Muscle layer of colon (tissue), 2 donors: ENCODE measurements around the gene LRRIQ4.

Experiments used
- H3K27ac ChIP-seq: one replicate; pipeline ENCODE4 v1.7.0; 2013; ENCODE audit warnings: low read depth, mild to moderate bottlenecking, low read length, moderate library complexity
- H3K27me3 ChIP-seq, 2 donors: one replicate each; pipeline ENCODE4 v1.7.0; 2013; ENCODE audit warnings: low read length in 2 of 2, mild to moderate bottlenecking in 2 of 2; ENCODE audit not compliant: insufficient read depth in 2 of 2, control insufficient read depth in 1 of 2
- H3K36me3 ChIP-seq: one replicate; pipeline ENCODE4 v1.7.0; 2013; ENCODE audit warnings: mild to moderate bottlenecking, low read length; ENCODE audit not compliant: insufficient read depth
- H3K4me1 ChIP-seq: one replicate; pipeline ENCODE4 v1.7.0; 2013; ENCODE audit warnings: mild to moderate bottlenecking, low read length; ENCODE audit not compliant: insufficient read depth
- H3K4me3 ChIP-seq, 2 donors: one replicate each; pipeline ENCODE4 v1.7.0; 2013; ENCODE audit warnings: low read length in 2 of 2, low read depth in 1 of 2, mild to moderate bottlenecking in 1 of 2, moderate library complexity in 1 of 2
- H3K9ac ChIP-seq: one replicate; pipeline ENCODE4 v1.7.0; 2013; ENCODE audit warnings: low read length
- H3K9me3 ChIP-seq: one replicate; pipeline ENCODE4 v1.7.0; 2013; ENCODE audit warnings: mild to moderate bottlenecking, low read length
- donor health status: abdominal sarcoma.
- donor health status: Adenocarcinoma of cecum.

LRRIQ4 gene

DNA sequence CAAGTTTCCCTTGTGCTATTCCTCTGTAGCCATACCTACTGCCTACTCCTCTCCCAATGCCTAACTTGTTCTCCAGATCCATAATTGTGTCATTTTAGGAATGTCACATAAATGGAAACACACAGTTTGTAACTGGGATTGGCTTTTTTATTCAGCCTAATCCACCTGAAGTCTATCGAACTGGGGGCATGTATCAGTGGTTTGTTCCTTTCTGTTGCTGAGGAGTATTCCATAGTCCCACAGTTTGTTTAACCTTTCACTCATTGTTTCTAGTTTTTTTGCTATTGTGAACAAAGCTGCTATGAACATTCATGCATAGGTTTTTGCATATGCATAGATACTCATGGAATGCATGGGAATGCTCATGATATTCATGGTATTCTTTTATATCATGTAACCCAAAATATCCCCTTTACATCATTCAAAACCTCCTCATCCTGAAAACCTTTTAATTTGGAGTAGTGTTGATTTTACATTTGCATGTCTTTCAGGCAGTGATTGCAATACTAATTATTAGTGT, 25.9 kb downstream of the LRRIQ4 start:
- H3K9ac ChIP-seq = no peak overlapping the region
- H3K9me3 ChIP-seq = no peaks in the 10 kb centered on the region
- no peaks in the 10 kb centered on the region for H3K27me3 ChIP-seq
- H3K27ac ChIP-seq = no peak overlapping the region
- no peaks in the 10 kb centered on the region for H3K4me1 ChIP-seq
- no peaks in the 10 kb centered on the region for H3K36me3 ChIP-seq
- H3K4me3 ChIP-seq = no peak overlapping the region

DNA sequence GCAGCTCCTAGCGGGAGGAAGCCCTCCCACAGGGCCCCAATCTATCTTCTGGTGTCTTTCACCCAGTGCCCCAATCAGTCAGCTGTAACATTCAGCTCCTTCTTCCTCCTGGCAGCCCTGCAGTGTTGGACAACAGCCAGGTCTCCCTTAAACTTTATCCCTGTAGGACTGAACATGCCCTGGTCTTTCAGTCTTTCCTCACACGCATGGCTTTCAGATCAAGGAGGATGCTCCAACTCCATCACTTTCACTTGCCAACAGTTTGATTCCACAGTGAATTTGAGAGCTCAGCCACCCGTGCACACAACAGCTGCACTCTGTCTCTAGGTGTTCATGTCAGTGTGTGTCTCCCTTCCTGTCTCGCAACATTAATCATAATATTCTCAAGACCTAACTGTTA, 28.5 kb downstream of the LRRIQ4 start:
- no peak overlapping the region for H3K4me3 ChIP-seq
- no peaks in the 10 kb centered on the region for H3K4me1 ChIP-seq
- H3K27ac ChIP-seq = no peak overlapping the region
- no peaks in the 10 kb centered on the region for H3K27me3 ChIP-seq
- no peaks in the 10 kb centered on the region for H3K9me3 ChIP-seq
- H3K9ac ChIP-seq = no peak overlapping the region
- no peaks in the 10 kb centered on the region for H3K36me3 ChIP-seq

DNA sequence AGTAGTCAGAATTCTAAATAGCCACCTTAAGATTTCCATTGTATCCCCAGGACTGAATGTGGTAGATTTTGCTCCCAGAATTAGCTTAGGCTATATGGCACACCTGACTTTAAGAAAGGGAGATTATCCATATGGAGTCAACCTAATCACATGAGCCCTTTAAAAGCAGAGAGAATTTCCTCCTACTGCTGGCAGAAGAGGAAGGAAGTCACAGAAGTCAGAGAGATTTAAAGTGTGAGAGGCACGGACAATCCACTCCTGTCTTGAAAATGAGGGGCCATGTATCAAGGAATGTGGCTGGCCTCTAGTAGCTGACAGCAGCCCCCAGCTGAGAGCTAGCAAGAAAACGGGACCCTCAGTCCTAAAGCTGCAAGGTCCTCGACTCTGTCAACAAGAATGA, 30.3 kb downstream of the LRRIQ4 start:
- Histone ChIP-seq H3K27ac (no peak overlapping the region), H3K4me3 (no peak overlapping the region), H3K9me3 (no peaks in the 10 kb centered on the region), H3K4me1 (no peaks in the 10 kb centered on the region), H3K36me3 (no peaks in the 10 kb centered on the region), H3K9ac (no peak overlapping the region), H3K27me3 (no peaks in the 10 kb centered on the region)

DNA sequence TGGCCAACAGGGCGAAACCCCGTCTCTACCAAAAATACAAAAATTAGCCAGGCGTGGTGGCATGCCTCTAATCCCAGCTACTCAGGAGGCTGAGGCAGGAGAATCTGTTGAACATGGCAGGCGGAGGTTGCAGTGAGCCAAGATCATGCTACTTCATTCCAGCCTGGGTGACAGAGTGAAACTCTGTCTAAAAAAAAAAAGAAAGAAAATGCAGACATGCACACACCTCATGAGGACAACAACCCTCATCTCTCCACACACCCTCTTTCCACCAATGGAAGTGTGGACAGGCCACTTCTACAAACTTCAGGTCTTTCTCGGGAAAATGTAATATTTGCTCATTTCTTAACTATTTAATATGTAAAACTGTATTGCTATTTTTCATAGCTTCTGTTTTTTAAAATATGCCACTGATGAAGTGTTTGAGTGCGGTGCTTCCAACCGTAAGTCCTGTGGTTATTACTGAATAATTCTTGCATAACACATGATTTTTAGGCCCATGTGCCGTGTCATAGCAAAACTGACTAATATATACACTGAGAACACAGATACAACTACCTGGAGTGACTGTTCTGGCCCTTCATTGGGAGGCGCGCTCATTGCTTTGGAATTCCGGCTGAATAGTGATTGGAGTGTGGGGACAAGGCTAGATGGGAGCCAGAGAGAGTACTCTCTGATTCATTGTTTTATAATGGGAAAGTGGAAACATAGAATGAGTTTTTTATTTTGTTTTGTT, 34.0 kb downstream of the LRRIQ4 start:
- Histone ChIP-seq H3K36me3 (no peaks in the 10 kb centered on the region), H3K9me3 (no peaks in the 10 kb centered on the region), H3K27me3 (no peaks in the 10 kb centered on the region), H3K27ac (no peak overlapping the region), H3K4me1 (peaks cover 1% of the 10 kb centered on the region), H3K4me3 (no peak overlapping the region), H3K9ac (no peak overlapping the region)

DNA sequence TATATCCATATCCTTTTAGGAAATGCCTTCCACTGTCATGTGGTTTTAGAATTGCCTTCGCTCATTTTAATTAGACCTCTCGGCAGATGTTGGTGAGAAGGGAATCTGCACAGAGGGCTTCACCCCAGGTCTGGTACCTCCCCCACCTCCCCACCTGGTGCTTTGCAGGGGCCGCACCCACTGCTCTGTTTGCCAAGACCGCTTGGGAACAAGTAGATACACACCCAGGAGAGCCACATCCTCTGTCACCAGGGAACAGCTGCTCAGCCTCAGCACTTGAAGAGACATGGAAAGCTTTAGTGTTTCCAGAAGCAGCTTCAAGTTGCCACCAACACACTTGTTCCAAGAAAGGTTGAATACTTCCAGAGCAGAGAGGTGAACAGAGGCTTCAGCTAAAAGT, 35.2 kb downstream of the LRRIQ4 start:
- H3K9ac ChIP-seq = no peak overlapping the region

DNA sequence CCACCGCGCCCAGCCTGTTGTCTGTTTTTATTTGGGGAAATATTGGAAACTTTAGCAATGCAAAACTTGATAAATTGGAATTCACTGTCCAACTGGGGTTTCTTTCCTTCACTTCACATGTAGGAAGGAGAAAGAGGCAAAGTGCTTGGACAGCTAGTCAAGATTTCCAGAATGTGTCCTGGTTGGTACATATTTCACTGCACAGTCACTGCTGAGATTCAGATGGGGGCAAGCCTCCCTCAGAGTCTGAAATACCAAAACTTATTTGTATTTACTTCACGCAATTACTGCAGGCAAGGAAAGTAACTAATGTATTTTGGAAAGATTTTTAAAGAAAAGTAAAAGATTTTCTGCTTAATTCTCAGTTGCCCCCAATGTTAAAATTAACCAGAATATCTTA, 36.1 kb downstream of the LRRIQ4 start:
- H3K27ac ChIP-seq = no peak overlapping the region
- no peaks in the 10 kb centered on the region for H3K9me3 ChIP-seq
- no peak overlapping the region for H3K9ac ChIP-seq
- H3K4me1 ChIP-seq = peaks cover 3% of the 10 kb centered on the region
- H3K27me3 ChIP-seq = no peaks in the 10 kb centered on the region
- H3K4me3 ChIP-seq = no peak overlapping the region
- no peaks in the 10 kb centered on the region for H3K36me3 ChIP-seq

More for the DNA sequence above, 35.2 kb downstream of the LRRIQ4 start:
- no peaks in the 10 kb centered on the region for H3K27me3 ChIP-seq
- no peaks in the 10 kb centered on the region for H3K36me3 ChIP-seq
- no peak overlapping the region for H3K4me3 ChIP-seq
- H3K9me3 ChIP-seq = no peaks in the 10 kb centered on the region
- peaks cover 3% of the 10 kb centered on the region for H3K4me1 ChIP-seq
- no peak overlapping the region for H3K27ac ChIP-seq

DNA sequence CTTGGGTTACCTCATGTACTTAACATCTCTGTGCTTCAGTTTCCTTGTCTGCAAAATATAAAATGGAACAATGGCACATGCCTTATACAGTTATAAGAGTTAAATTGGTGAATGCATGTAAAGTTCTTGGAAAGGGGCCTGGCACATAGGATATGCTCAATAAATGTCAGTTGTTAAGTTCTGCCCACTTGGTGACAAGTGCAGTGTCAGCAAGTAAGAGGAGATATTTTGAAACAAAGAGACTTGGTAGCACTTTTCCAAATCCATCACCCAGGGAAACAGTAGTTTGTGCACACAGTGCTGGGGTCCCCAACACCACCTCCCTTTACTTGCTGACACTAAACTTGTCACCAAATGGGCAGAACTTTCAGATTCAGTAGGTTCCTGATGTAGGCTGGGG, 37.9 kb downstream of the LRRIQ4 start:
- Histone ChIP-seq H3K9me3 (no peaks in the 10 kb centered on the region), H3K9ac (no peak overlapping the region), H3K27me3 (no peaks in the 10 kb centered on the region), H3K36me3 (no peaks in the 10 kb centered on the region), H3K27ac (no peak overlapping the region), H3K4me1 (peaks cover 3% of the 10 kb centered on the region), H3K4me3 (no peak overlapping the region)

DNA sequence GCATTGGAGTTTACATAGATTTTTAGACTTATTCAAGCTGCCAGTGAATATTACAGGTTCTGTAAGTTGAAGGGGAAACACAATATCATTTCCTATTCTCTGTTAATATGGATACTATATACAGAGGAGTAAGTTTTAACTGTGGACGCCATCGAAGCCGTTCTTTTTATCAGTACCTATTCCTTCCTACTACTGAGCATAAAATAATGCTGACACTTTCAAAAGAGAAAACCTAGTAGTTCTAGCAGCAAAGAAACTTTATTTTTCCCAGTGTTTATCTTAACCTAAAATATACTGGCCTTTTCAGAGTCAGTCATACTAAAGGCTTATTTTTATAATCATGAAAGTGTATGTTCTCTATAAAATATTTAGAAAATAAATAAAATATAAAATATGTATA, 42.8 kb downstream of the LRRIQ4 start:
- no peak overlapping the region for H3K4me3 ChIP-seq

DNA sequence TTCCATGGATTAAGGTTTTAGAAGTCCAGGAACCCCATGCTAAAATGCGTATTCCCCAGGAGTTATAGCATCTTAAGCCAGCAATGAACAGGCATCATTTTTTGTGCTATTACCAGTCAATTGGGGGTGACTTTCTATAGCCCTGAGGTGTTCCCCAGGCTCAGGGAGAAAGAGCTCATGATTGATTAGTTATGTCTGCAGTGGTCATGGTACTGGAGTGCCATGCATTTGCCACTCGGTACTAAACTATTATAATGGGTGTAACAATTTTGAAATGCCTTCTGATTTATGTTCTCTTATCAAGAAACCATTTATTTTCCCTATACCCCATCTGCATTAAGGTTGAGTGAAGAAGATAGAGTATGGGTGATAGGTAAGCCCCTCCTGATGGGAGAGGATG, 45.1 kb downstream of the LRRIQ4 start:
- H3K9ac ChIP-seq = no peak overlapping the region
- H3K27ac ChIP-seq = no peak overlapping the region
- H3K4me1 ChIP-seq = no peaks in the 10 kb centered on the region
- H3K4me3 ChIP-seq = no peak overlapping the region
- H3K9me3 ChIP-seq = no peaks in the 10 kb centered on the region
- H3K36me3 ChIP-seq = no peaks in the 10 kb centered on the region
- no peaks in the 10 kb centered on the region for H3K27me3 ChIP-seq

More for the DNA sequence above, 42.8 kb downstream of the LRRIQ4 start:
- H3K4me1 ChIP-seq = peaks cover 3% of the 10 kb centered on the region
- H3K36me3 ChIP-seq = no peaks in the 10 kb centered on the region
- no peak overlapping the region for H3K9ac ChIP-seq
- no peak overlapping the region for H3K27ac ChIP-seq
- no peaks in the 10 kb centered on the region for H3K27me3 ChIP-seq
- H3K9me3 ChIP-seq = no peaks in the 10 kb centered on the region

DNA sequence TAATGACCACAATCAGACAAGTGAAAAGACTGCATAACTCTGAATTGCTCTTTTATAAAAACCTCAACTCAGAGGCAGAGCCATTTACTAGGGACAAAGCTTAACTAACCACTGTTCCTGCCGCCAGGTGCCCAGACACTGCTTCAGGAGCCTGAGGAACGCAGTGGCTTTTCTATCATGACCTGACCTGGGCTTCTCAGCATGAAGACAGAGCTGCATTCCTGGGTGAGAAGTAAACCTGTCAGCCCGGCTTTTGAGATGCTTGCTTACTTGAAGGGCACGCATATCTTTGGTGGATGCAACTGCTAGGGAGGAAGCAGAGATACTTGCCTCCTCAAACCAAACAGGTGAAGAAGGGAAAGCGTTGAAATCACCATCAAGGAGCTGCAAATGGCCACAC, 49.2 kb downstream of the LRRIQ4 start:
- H3K27ac ChIP-seq = no peak overlapping the region
- no peaks in the 10 kb centered on the region for H3K9me3 ChIP-seq
- no peaks in the 10 kb centered on the region for H3K27me3 ChIP-seq
- H3K36me3 ChIP-seq = no peaks in the 10 kb centered on the region
- H3K4me1 ChIP-seq = peaks cover 6% of the 10 kb centered on the region
- H3K9ac ChIP-seq = no peak overlapping the region
- H3K4me3 ChIP-seq = no peak overlapping the region

DNA sequence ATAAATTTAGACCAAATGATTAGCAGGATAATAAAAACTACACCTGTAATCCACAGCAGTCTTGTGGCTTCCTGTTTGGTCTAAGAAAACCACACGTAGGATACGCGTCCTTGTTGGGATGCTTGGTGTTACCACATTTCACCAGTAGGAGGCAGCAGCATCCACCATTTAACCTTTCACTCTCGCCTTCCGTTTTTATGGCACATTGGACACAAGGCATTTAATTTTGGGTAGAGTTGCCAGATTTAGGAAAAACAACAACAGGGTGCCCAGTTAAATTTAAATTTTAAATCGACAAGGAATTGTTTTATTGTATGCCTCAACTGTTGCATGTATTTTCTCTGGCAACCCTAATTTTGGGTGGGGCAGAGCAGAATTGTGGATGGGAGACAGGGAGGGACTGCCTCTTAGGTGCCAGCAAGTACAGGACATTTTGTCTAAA, 50.8 kb downstream of the LRRIQ4 start:
- Histone ChIP-seq H3K9ac (no peak overlapping the region), H3K27me3 (no peaks in the 10 kb centered on the region), H3K4me1 (peaks cover 6% of the 10 kb centered on the region), H3K4me3 (no peak overlapping the region), H3K27ac (no peak overlapping the region), H3K36me3 (no peaks in the 10 kb centered on the region), H3K9me3 (no peaks in the 10 kb centered on the region)

DNA sequence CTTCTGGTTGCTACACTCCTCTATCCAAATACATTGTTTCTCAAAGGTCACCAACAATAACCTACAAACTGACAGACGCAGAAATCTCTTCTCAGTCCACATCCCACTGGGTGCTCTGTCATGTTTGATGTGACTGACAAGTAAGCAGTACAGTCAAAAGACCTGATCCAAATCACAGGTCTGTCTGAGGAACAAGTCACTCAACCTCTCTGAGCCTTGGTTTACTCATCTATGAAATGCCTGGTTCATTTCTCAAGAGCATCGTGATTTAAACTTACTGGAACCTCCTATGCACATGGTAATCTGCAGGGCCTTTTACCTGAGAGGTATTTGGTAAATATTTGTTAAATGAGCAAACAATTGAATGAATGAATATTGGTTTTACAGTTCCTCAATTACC, 51.6 kb downstream of the LRRIQ4 start:
- Histone ChIP-seq H3K9ac (no peak overlapping the region), H3K9me3 (no peaks in the 10 kb centered on the region), H3K27ac (no peak overlapping the region), H3K4me1 (peaks cover 6% of the 10 kb centered on the region), H3K27me3 (no peaks in the 10 kb centered on the region), H3K36me3 (no peaks in the 10 kb centered on the region), H3K4me3 (no peak overlapping the region)
